Activated naive CD4-positive, alpha-beta T cell treated with anti-CD3 and anti-CD28 coated beads, Interleukin-2, amount 10 ng/mL, durations not matched to agents 7 days and 5 days (primary cell): Measurements from ENCODE around the gene KRT79.

Source experiments
- CTCF ChIA-PET: fragments of 350-600 bp; sonication (Branson Sonifier 250); formaldehyde crosslinking; loops from one replicate; lab custom pipeline; 2021; ENCODE audit warnings: antibody characterized with exemption; lab: Charles Lee
- DNase-seq: peaks from one replicate; pipeline ENCODE4 v3.0.0-alpha.2; 2020
- H3K27ac Mint-ChIP-seq: one replicate; pipeline ENCODE4 v1.8.0; 2021; ENCODE audit warnings: mild to moderate bottlenecking, moderate library complexity, mixed read lengths
- H3K27me3 Mint-ChIP-seq: one replicate; pipeline ENCODE4 v1.8.0; 2021; ENCODE audit warnings: mild to moderate bottlenecking, mixed read lengths
- H3K36me3 Mint-ChIP-seq: one replicate; pipeline ENCODE4 v1.8.0; 2021; ENCODE audit warnings: mixed read lengths
- H3K4me1 Mint-ChIP-seq: one replicate; pipeline ENCODE4 v1.8.0; 2021; ENCODE audit warnings: mixed read lengths
- H3K4me3 Mint-ChIP-seq: one replicate; pipeline ENCODE4 v1.8.0; 2021; ENCODE audit warnings: mild to moderate bottlenecking, moderate library complexity, mixed read lengths
- H3K9me3 Mint-ChIP-seq: one replicate; pipeline ENCODE4 v1.8.0; 2021; ENCODE audit warnings: mixed read lengths

Gene KRT79

DNA sequence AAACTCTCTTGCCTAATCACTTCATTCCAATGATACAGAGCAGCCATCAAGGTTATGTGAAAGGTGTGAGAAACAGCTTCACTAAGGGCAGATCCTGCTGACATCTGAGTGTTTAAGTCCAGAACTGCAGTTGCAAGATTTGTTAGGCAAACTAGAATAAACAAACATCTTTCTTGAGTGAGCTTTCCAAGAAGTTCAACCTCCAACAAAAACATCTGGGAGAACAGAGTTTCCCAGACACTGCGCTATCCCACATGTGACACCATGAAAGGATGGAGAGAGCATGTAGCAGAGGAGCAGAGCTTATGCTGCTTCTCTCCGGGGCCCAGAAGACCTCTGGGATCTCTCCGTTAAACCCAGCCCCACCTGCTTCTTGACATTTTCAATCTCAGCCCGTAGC, 62.6 kb downstream of the KRT79 start:
- CTCF ChIA-PET, result interaction anchor here (0.6 kb wide), 1 partner anchor 34 kb away, joined by 4 read pairs; no protein-coding TSS in a partner anchor
- no peaks in the 10 kb centered on the region for H3K9me3 Mint-ChIP-seq
- peaks cover 16% of the 10 kb centered on the region for H3K27me3 Mint-ChIP-seq

More for the DNA sequence above, 62.6 kb downstream of the KRT79 start:
- Mint-ChIP-seq H3K36me3 (no peaks in the 10 kb centered on the region), H3K27ac (no peak overlapping the region), H3K4me1 (no peaks in the 10 kb centered on the region), H3K4me3 (no peak overlapping the region)
- DNase-seq, result no peak
